ENCODE data around the gene UFL1.
"Not testable (repeated sequence)": the region's sequence is repeated elsewhere in the genome, so short reads cannot be mapped to it uniquely, and the experiment has no call there.

UFL1 gene
- 38.0 to 50.8 (median 50.1) reads per million in 3 donors for total RNA-seq

- no peaks in the 10 kb centered on the region for H3K9me3 ChIP-seq (ENCODE audit: control insufficient read depth, low read length)
These were observed at the start of gene UFL1 for GRCh38 chr6:96521644-96522464. TSS of gene UFL1 (plus strand) at chr6:96521806. CDS start at chr6:96521874, 68 bp downstream.

DNA sequence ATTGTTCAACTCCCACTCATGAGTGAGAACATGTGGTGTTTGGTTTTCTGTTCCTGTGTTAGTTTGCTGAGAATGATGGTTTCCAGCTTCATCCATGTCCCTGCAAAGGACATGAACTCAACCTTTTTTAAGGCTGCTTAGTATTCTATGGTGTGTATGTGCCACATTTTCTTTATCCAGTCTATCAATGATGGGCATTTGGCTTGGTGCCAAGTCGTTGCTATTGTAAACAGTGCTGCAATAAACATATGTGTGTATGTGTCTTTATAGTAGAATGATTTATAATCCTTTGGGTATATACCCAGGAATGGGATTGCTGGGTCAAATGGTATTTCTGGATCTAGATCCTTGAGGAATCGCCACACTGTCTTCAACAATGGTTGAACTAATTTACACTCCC is 49.3 kb upstream of the UFL1 start:
- not testable (repeated sequence) for DNase-seq; H3K27me3 ChIP-seq (replicated peaks; ENCODE audit: control insufficient read depth, insufficient read depth, low read length, poor library complexity, severe bottlenecking); H3K36me3 ChIP-seq (ENCODE audit: control insufficient read depth, insufficient read depth, low read length); H3K4me1 ChIP-seq (ENCODE audit: control insufficient read depth, insufficient read depth, low read length, poor library complexity, severe bottlenecking); H3K27ac ChIP-seq (ENCODE audit: insufficient read depth, low read length, poor library complexity, severe bottlenecking); H3K4me3 ChIP-seq (ENCODE audit: insufficient read depth, low read depth, low read length, poor library complexity, severe bottlenecking); H3K9me3 ChIP-seq (ENCODE audit: control insufficient read depth, low read length)

More at GRCh38 chr6:96521644-96522464, at the start of gene UFL1:
- peak; percentile 90 to 91 (median 91) for DNase-seq
- Histone ChIP-seq H3K4me3 (ENCODE audit: insufficient read depth, low read depth, low read length, poor library complexity, severe bottlenecking) (peak within 1 kb of the TSS; percentile 65), H3K36me3 (ENCODE audit: control insufficient read depth, insufficient read depth, low read length) (peaks cover 4% of the 10 kb centered on the region), H3K27me3 (replicated peaks; ENCODE audit: control insufficient read depth, insufficient read depth, low read length, poor library complexity, severe bottlenecking) (no peaks in the 10 kb centered on the region), H3K4me1 (ENCODE audit: control insufficient read depth, insufficient read depth, low read length, poor library complexity, severe bottlenecking) (peaks cover 5% of the 10 kb centered on the region), H3K27ac (ENCODE audit: insufficient read depth, low read length, poor library complexity, severe bottlenecking) (peak within 1 kb of the TSS; percentile 92)

GRCh38 chr6:96478695-96479094 is 42.9 kb upstream of the UFL1 start:
- no peaks in the 10 kb centered on the region for H3K27me3 ChIP-seq (replicated peaks; ENCODE audit: control insufficient read depth, insufficient read depth, low read length, poor library complexity, severe bottlenecking)
- H3K4me1 ChIP-seq (ENCODE audit: control insufficient read depth, insufficient read depth, low read length, poor library complexity, severe bottlenecking) = no peaks in the 10 kb centered on the region
- no peaks in the 10 kb centered on the region for H3K36me3 ChIP-seq (ENCODE audit: control insufficient read depth, insufficient read depth, low read length)
- no peak overlapping the region for H3K27ac ChIP-seq (ENCODE audit: insufficient read depth, low read length, poor library complexity, severe bottlenecking)
- no peak for DNase-seq
- H3K4me3 ChIP-seq (ENCODE audit: insufficient read depth, low read depth, low read length, poor library complexity, severe bottlenecking) = no peak overlapping the region
- peaks cover 6% of the 10 kb centered on the region for H3K9me3 ChIP-seq (ENCODE audit: control insufficient read depth, low read length)

DNA sequence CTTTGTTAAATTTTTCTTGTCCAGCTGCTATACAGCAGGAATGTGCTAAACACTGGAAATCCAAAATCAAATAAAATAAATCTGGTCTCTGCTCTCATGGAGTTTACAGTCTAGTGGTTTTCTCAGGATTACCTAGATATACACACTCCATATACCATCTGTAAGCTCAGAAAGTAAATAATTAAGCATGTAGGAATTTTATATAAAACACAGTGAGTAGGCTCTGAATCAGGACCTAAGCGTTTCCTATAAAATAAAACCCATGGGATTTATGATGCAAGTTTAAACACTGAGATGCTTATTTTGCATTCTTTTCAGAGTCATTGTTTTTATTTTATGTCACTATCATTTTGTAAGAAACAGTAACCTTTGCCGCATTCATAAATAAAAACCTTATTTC is 29.7 kb upstream of the UFL1 start:
- H3K9me3 ChIP-seq (ENCODE audit: control insufficient read depth, low read length) = peaks cover 7% of the 10 kb centered on the region
- H3K4me1 ChIP-seq (ENCODE audit: control insufficient read depth, insufficient read depth, low read length, poor library complexity, severe bottlenecking) = no peaks in the 10 kb centered on the region
- H3K27ac ChIP-seq (ENCODE audit: insufficient read depth, low read length, poor library complexity, severe bottlenecking) = no peak overlapping the region
- no peaks in the 10 kb centered on the region for H3K36me3 ChIP-seq (ENCODE audit: control insufficient read depth, insufficient read depth, low read length)
- DNase-seq = no peak
- no peaks in the 10 kb centered on the region for H3K27me3 ChIP-seq (replicated peaks; ENCODE audit: control insufficient read depth, insufficient read depth, low read length, poor library complexity, severe bottlenecking)
- no peak overlapping the region for H3K4me3 ChIP-seq (ENCODE audit: insufficient read depth, low read depth, low read length, poor library complexity, severe bottlenecking)

DNA sequence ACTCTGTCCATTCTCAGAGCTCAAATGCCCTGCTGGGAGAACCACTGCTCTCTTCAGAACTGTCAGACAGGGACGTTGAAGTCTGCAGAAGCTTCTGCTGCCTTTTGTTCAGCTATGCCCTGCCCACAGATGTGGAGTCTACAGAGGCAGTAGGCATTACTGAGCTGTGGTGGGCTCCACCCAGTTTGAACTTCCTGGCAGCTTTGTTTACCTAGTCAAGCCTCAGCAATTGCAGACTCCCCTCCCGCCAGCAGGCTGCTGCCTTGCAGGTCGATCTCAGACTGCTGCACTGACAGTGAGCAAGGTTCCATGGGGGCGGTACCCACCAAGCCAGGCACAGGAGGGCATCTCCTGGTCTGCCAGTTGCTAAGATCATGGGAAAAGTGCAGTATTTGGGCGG is 21.8 kb upstream of the UFL1 start:
- H3K36me3 ChIP-seq (ENCODE audit: control insufficient read depth, insufficient read depth, low read length) = no peaks in the 10 kb centered on the region
- no peak overlapping the region for H3K27ac ChIP-seq (ENCODE audit: insufficient read depth, low read length, poor library complexity, severe bottlenecking)
- no peak overlapping the region for H3K4me3 ChIP-seq (ENCODE audit: insufficient read depth, low read depth, low read length, poor library complexity, severe bottlenecking)
- no peaks in the 10 kb centered on the region for H3K9me3 ChIP-seq (ENCODE audit: control insufficient read depth, low read length)
- DNase-seq = peak; percentile 21 to 55 (median 45)
- no peaks in the 10 kb centered on the region for H3K27me3 ChIP-seq (replicated peaks; ENCODE audit: control insufficient read depth, insufficient read depth, low read length, poor library complexity, severe bottlenecking)
- peaks cover 7% of the 10 kb centered on the region for H3K4me1 ChIP-seq (ENCODE audit: control insufficient read depth, insufficient read depth, low read length, poor library complexity, severe bottlenecking)

- Histone ChIP-seq H3K27me3 (replicated peaks; ENCODE audit: control insufficient read depth, insufficient read depth, low read length, poor library complexity, severe bottlenecking) (no peaks in the 10 kb centered on the region), H3K4me1 (ENCODE audit: control insufficient read depth, insufficient read depth, low read length, poor library complexity, severe bottlenecking) (peaks cover 7% of the 10 kb centered on the region), H3K9me3 (ENCODE audit: control insufficient read depth, low read length) (no peaks in the 10 kb centered on the region), H3K4me3 (ENCODE audit: insufficient read depth, low read depth, low read length, poor library complexity, severe bottlenecking) (no peak overlapping the region), H3K36me3 (ENCODE audit: control insufficient read depth, insufficient read depth, low read length) (no peaks in the 10 kb centered on the region), H3K27ac (ENCODE audit: insufficient read depth, low read length, poor library complexity, severe bottlenecking) (no peak overlapping the region)
- no peak for DNase-seq
These were observed 18.7 kb upstream of the UFL1 start for GRCh38 chr6:96502915-96503314.

DNA sequence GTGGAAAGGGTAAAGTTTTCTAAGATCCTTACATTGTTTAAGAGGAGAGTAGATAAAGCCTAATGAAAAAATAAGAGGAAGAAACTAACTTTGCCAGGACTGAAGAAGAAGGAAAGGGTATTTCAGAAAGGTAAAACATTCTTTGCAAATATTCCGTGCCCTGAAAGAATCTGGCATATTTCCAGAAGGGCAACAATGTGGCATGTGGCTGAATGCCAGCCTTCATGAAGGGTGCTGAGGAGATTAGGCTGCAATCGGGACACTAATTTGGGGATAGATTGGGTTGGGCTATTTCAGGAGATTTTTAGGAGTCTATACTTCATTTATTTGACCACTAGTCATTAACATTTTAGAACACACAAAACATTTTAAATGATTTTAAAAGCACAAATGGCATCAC is 16.2 kb upstream of the UFL1 start:
- no peak overlapping the region for H3K27ac ChIP-seq (ENCODE audit: insufficient read depth, low read length, poor library complexity, severe bottlenecking)
- no peak overlapping the region for H3K4me3 ChIP-seq (ENCODE audit: insufficient read depth, low read depth, low read length, poor library complexity, severe bottlenecking)
- H3K36me3 ChIP-seq (ENCODE audit: control insufficient read depth, insufficient read depth, low read length) = no peaks in the 10 kb centered on the region
- no peaks in the 10 kb centered on the region for H3K27me3 ChIP-seq (replicated peaks; ENCODE audit: control insufficient read depth, insufficient read depth, low read length, poor library complexity, severe bottlenecking)
- DNase-seq = no peak
- H3K9me3 ChIP-seq (ENCODE audit: control insufficient read depth, low read length) = no peaks in the 10 kb centered on the region
- no peaks in the 10 kb centered on the region for H3K4me1 ChIP-seq (ENCODE audit: control insufficient read depth, insufficient read depth, low read length, poor library complexity, severe bottlenecking)

DNA sequence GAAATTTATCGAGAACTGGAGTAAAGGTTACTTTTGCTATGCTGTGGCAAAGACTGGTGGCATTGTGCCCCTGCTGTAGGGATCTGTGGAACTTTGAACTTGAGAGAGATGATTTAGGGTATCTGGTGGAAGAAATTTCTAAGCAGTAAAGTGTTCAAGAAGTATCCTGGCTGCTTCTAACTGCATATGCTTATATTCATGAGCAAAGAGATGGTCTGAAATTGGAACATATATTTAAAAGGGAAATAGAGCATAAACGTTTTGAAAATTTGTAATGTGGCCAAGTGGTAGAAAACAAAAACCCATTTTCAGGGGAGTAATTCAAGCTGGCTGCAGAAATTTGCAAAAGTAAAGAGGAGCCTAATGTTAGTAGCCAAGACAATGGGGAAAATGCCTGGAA is 12.3 kb upstream of the UFL1 start:
- no peaks in the 10 kb centered on the region for H3K4me1 ChIP-seq (ENCODE audit: control insufficient read depth, insufficient read depth, low read length, poor library complexity, severe bottlenecking)

DNA sequence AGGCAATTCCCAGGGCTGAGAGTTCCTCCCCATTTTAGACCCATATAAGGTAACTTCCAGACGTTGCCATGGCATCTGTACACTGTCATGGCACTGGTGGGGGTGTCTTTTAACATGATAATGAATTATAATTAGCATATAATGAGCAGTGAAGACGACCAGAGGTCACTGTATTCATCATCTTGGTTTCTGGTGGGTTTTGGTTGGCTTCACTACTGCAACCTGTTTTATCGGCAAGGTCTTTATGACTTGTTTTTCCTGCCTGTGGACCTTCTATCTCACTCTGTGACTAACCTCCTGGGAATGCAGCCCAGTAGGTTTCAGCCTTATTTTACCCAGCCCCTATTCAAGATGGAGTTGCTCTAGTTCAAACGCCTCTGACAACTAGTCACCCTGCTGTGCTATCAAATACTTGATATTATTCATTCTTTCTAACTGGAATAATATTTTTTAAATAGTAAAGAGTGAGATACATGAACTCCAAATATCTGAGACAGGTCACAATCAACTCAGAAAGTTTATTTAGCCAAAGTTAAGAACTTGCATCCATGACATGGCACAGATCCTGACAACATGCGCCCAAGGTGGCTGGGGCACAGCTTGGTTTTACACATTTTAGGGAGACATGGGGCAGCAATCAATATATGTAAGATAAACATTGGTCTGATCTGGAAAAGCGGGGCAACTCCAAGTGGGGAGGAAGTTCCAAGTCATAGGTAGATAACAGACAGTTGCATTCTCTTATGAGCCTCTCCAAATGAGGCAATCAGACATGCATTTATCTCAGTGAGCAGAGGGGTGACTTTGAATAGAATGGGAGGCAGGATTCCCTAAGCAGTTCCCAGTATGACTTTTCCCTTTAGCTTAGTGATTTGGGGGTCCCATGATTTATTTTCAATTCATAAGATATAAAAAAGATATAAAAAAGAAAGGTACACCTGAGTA is 1.2 kb upstream of the UFL1 start:
- DNase-seq = no peak
- H3K4me1 ChIP-seq (ENCODE audit: control insufficient read depth, insufficient read depth, low read length, poor library complexity, severe bottlenecking) = peaks cover 5% of the 10 kb centered on the region
- peak overlapping the region; percentile 65 for H3K4me3 ChIP-seq (ENCODE audit: insufficient read depth, low read depth, low read length, poor library complexity, severe bottlenecking)
- peaks cover 3% of the 10 kb centered on the region for H3K36me3 ChIP-seq (ENCODE audit: control insufficient read depth, insufficient read depth, low read length)
- no peaks in the 10 kb centered on the region for H3K9me3 ChIP-seq (ENCODE audit: control insufficient read depth, low read length)
- H3K27me3 ChIP-seq (replicated peaks; ENCODE audit: control insufficient read depth, insufficient read depth, low read length, poor library complexity, severe bottlenecking) = no peaks in the 10 kb centered on the region
- H3K27ac ChIP-seq (ENCODE audit: insufficient read depth, low read length, poor library complexity, severe bottlenecking) = peak overlapping the region; percentile 92

More for the DNA sequence above, 12.3 kb upstream of the UFL1 start:
- H3K27me3 ChIP-seq (replicated peaks; ENCODE audit: control insufficient read depth, insufficient read depth, low read length, poor library complexity, severe bottlenecking) = no peaks in the 10 kb centered on the region
- H3K4me3 ChIP-seq (ENCODE audit: insufficient read depth, low read depth, low read length, poor library complexity, severe bottlenecking) = no peak overlapping the region
- DNase-seq = no peak
- no peaks in the 10 kb centered on the region for H3K36me3 ChIP-seq (ENCODE audit: control insufficient read depth, insufficient read depth, low read length)
- no peak overlapping the region for H3K27ac ChIP-seq (ENCODE audit: insufficient read depth, low read length, poor library complexity, severe bottlenecking)
- no peaks in the 10 kb centered on the region for H3K9me3 ChIP-seq (ENCODE audit: control insufficient read depth, low read length)

DNA sequence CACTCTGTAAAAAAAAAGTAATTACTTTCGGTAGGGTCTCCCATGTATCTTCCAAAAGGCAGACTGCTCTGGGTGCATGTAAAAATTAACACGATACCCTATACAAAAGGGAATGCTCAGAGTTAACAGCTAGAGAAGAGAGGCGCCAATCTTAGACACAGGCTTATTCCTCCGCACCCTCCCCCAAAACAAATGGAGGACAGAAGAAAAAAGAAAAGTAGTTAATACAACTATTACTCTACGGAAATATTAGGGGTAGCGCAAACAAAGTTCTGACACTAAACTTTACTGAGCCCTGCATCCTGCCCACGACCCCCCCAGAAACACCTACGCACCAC is 331 bp upstream of the UFL1 start:
- no peaks in the 10 kb centered on the region for H3K9me3 ChIP-seq (ENCODE audit: control insufficient read depth, low read length)
- H3K4me1 ChIP-seq (ENCODE audit: control insufficient read depth, insufficient read depth, low read length, poor library complexity, severe bottlenecking) = peaks cover 5% of the 10 kb centered on the region
- H3K36me3 ChIP-seq (ENCODE audit: control insufficient read depth, insufficient read depth, low read length) = peaks cover 4% of the 10 kb centered on the region
- no peak for DNase-seq
- H3K27me3 ChIP-seq (replicated peaks; ENCODE audit: control insufficient read depth, insufficient read depth, low read length, poor library complexity, severe bottlenecking) = no peaks in the 10 kb centered on the region
- H3K4me3 ChIP-seq (ENCODE audit: insufficient read depth, low read depth, low read length, poor library complexity, severe bottlenecking) = peak overlapping the region; percentile 65
- H3K27ac ChIP-seq (ENCODE audit: insufficient read depth, low read length, poor library complexity, severe bottlenecking) = peak overlapping the region; percentile 92
